Activated CD4-positive, alpha-beta memory T cell treated with anti-CD3 and anti-CD28 coated beads for 36 hours (primary cell): ENCODE results near the gene L3MBTL1. TPM values are rescaled to one million over a fixed set of nuclear protein-coding genes. Genes with fewer than 3 reads are reported as not detected.

Experiments
- CTCF ChIA-PET: fragments of 350-600 bp; sonication (Branson Sonifier 250); formaldehyde crosslinking; loops from one replicate; lab custom pipeline; 2021; ENCODE audit warnings: antibody characterized with exemption, inconsistent platforms; lab: Charles Lee
- POLR2A ChIA-PET: fragments of 350-600 bp; sonication (Branson Sonifier 250); formaldehyde crosslinking; loops from one replicate; lab custom pipeline; 2021; ENCODE audit warnings: antibody characterized with exemption; lab: Charles Lee
- DNase-seq: peaks from one replicate; pipeline ENCODE4 v3.0.0-alpha.2; 2020
- H3K27ac Mint-ChIP-seq: one replicate; pipeline ENCODE4 v1.8.0; 2021; ENCODE audit warnings: mixed read lengths
- H3K27me3 Mint-ChIP-seq: one replicate; pipeline ENCODE4 v1.8.0; 2021; ENCODE audit warnings: mixed read lengths
- H3K36me3 Mint-ChIP-seq: one replicate; pipeline ENCODE4 v1.8.0; 2021; ENCODE audit warnings: mixed read lengths
- H3K4me1 Mint-ChIP-seq: one replicate; pipeline ENCODE4 v1.8.0; 2021; ENCODE audit warnings: low read depth, mixed read lengths
- H3K4me3 Mint-ChIP-seq: one replicate; pipeline ENCODE4 v1.8.0; 2021; ENCODE audit warnings: mild to moderate bottlenecking, mixed read lengths
- H3K9me3 Mint-ChIP-seq: one replicate; pipeline ENCODE4 v1.8.0; 2021; ENCODE audit warnings: mixed read lengths
- intact Hi-C: fragments of 100-400 bp; cut with micrococcal nuclease; formaldehyde crosslinking; loops from one replicate; pipeline ENCODE4 v1.15.1; 2023
- total RNA-seq, 2 experiments: library from RNA; stranded (reverse); gene quantifications; one replicate each; pipeline ENCODE4 v1.2.3, GENCODE V29; 2021

L3MBTL1 gene
- total RNA-seq, 2 experiments from 2014 or later, result 6.5 to 7.7 TPM

DNA sequence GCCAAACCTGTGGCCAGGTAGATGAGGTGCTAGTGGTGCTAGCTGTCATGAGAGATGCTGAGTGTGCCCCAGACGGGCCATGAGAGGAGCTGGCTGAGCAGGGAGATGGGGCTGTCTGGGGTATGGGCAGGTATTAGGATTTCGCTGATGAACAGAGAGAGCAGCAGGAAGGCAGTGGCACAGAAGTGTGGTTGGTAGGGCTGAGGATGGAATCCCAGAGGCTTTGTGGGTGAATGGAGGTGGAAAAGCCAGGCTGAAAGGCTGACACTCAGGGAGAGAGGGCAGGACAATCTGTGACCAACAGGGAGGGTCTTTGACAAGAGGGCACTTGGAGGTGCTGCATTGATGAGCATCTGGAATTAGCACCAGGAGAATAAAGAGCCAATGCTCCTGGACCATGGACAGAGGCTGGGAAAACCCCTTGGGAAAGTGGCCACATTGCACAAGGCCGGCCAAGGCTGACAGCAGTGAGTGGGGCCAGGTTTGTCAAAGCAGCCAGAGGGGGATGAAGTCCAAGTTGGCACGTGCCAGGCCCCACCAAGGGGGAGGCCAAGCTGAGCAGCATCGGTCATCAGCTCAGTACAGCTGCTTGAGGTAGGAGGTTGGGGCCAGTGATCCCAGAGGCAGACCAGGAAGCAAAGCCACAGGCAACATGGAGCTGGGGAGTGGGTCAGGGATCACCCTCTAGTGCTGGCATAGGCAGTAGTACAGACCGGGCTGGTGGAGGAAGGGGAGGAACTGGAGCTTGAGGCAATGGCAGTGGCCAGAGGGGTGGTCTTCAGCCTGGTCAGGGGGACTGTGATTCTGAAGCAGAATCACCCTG, 31.6 kb downstream of the L3MBTL1 start:
- CTCF ChIA-PET, result interaction anchor here (0.7 to 9.7 kb wide), 30 partner anchors 10 to 784 kb away, joined by 3 to 86 read pairs (median 4); partner anchors contain the start of genes IFT52 and SGK2
- Mint-ChIP-seq H3K4me1 (no peaks in the 10 kb centered on the region), H3K27ac (no peak overlapping the region), H3K9me3 (no peaks in the 10 kb centered on the region), H3K36me3 (no peaks in the 10 kb centered on the region), H3K27me3 (no peaks in the 10 kb centered on the region), H3K4me3 (no peak overlapping the region)
- POLR2A ChIA-PET, result no interaction called here
- intact Hi-C loops, result loop anchor here (2.0 to 5.0 kb wide), 2 partner anchors 153 to 542 kb away; no protein-coding TSS in a partner anchor
- no peak for DNase-seq

DNA sequence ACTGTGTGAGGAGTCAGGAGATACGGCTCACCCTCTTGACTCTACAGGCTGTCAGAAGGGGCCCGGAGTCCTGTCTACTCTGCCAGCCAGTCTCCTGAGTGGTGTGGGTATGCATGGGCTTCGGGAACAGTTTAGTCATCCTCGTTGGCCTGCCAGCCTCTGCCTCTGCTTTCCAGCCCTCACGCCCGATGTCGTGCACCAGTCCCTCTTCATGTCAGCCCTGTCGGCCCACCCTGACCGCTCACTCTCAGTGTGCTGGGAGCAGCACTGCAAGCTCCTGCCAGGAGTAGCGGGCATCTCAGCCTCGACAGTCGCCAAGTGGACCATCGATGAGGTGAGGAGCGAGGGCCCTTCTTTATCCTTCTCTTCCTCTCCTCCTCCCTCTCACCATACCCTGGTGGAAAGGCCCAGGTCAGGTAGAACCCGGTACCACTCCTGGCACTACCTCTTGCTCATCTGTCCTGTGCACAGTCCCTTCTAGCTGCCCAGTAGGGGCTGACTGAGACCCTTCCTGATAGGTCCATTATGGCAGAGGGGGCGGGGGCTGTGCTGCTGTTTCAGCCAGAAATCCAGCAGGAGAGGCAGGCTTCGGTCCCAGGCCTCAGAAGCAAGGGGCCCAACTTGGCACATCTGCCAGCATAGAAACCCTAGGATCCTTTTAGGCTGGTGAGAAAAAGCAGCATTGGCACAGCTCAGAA, 32.6 kb downstream of the L3MBTL1 start:
- H3K9me3 Mint-ChIP-seq, result no peaks in the 10 kb centered on the region
- no peaks in the 10 kb centered on the region for H3K36me3 Mint-ChIP-seq
- CTCF ChIA-PET, result interaction anchor here (0.8 to 9.7 kb wide), 4 partner anchors 12 to 540 kb away, joined by 3 to 86 read pairs (median 6); no protein-coding TSS in a partner anchor
- DNase-seq, result no peak
- no peak overlapping the region for H3K27ac Mint-ChIP-seq
- no peak overlapping the region for H3K4me3 Mint-ChIP-seq
- POLR2A ChIA-PET, result no interaction called here
- H3K4me1 Mint-ChIP-seq, result no peaks in the 10 kb centered on the region
- intact Hi-C loops, result loop anchor here (2.0 to 5.0 kb wide), 2 partner anchors 152 to 541 kb away; no protein-coding TSS in a partner anchor
- no peaks in the 10 kb centered on the region for H3K27me3 Mint-ChIP-seq

DNA sequence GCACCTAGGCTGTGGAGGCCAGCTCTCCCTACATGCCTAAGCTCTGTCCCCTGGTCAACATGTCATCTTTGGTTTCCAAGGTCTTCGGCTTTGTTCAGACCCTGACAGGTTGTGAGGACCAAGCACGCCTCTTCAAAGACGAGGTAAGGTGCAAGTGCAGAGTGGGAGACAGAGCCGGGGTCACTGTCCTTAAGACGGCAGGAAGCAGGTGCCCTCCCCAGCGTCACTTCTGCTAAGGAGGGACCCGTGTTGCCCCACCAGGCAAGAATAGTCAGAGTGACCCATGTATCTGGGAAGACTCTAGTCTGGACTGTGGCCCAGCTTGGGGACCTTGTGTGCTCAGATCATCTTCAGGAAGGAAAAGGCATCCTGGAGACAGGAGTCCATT, 33.2 kb downstream of the L3MBTL1 start:
- CTCF ChIA-PET, result interaction anchor here (0.9 to 9.7 kb wide), 2 partner anchors 13 to 152 kb away, joined by 3 to 86 read pairs; no protein-coding TSS in a partner anchor
- Mint-ChIP-seq H3K36me3 (no peaks in the 10 kb centered on the region), H3K27me3 (no peaks in the 10 kb centered on the region), H3K9me3 (no peaks in the 10 kb centered on the region), H3K4me3 (no peak overlapping the region), H3K4me1 (no peaks in the 10 kb centered on the region), H3K27ac (no peak overlapping the region)
- intact Hi-C loops, result no loop called here
- DNase-seq, result no peak
- POLR2A ChIA-PET, result no interaction called here

DNA sequence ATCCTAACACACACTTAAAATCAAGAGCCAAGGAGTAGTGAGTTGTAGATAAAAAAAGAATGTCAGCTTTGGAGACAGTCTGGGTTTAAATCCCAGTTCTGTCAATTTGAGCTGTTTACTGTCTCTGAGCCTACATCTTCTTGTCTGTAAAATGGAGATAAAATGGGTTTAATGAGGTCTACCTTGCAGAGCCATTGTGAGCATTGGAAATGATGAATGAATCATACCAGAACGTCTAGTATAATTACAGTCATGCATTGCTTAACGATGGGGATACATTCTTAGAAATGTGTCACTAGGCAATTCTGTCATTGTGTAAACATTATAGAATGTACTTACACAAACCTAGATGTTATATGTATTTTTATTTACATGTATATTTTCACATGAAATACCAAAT, 33.7 kb downstream of the L3MBTL1 start:
- H3K4me1 Mint-ChIP-seq, result no peaks in the 10 kb centered on the region
- no peaks in the 10 kb centered on the region for H3K27me3 Mint-ChIP-seq
- intact Hi-C loops, result no loop called here
- H3K4me3 Mint-ChIP-seq, result no peak overlapping the region
- H3K9me3 Mint-ChIP-seq, result no peaks in the 10 kb centered on the region
- no peak for DNase-seq
- POLR2A ChIA-PET, result no interaction called here
- no peaks in the 10 kb centered on the region for H3K36me3 Mint-ChIP-seq
- no peak overlapping the region for H3K27ac Mint-ChIP-seq
- CTCF ChIA-PET, result interaction anchor here (0.9 to 9.7 kb wide), 2 partner anchors 13 to 151 kb away, joined by 3 to 86 read pairs; no protein-coding TSS in a partner anchor

DNA sequence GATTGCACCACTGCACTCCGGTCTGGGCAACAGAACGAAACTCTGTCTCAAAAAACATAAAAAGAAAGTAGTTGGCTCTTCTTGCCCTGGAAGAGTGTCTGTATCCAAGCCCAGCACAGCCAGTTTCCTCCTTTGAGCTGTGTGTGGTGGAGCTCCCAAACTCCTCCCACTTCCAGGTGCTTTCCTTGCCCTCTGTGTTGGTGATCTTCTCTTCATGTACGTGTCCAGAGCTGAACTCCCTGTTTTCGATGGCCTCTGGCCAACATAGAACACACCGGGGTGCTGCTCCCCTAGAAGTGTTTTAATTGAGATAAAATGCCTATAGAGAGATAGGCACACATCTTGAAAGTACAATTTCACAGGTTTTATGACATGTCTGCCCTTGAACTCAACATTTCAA, 34.7 kb downstream of the L3MBTL1 start:
- Mint-ChIP-seq H3K9me3 (no peaks in the 10 kb centered on the region), H3K27me3 (no peaks in the 10 kb centered on the region), H3K36me3 (no peaks in the 10 kb centered on the region), H3K27ac (no peak overlapping the region), H3K4me3 (no peak overlapping the region), H3K4me1 (no peaks in the 10 kb centered on the region)
- POLR2A ChIA-PET, result no interaction called here
- intact Hi-C loops, result no loop called here
- no peak for DNase-seq
- CTCF ChIA-PET, result interaction anchor here (9.7 kb wide), 1 partner anchor 150 kb away, joined by 86 read pairs; no protein-coding TSS in a partner anchor

DNA sequence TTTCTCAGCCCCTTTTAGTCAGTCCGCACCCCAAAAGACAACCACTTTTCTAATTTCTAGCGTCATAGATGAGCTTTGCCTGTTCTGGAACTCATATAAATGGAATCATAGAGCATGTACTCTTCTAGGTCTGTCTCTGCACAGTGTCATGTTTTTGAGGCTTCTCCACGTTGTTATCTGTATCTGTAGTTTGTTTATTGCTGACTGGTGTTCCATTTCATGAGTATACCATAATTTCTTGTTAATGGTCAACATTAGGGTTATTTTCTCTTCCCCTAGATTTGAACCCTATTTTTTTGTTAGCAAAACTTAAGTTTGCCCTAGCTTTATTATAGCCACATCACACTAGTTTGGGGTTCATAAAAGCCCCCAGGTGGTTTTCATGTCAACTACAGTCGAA, 35.2 kb downstream of the L3MBTL1 start:
- no peaks in the 10 kb centered on the region for H3K4me1 Mint-ChIP-seq
- no peaks in the 10 kb centered on the region for H3K27me3 Mint-ChIP-seq
- intact Hi-C loops, result no loop called here
- POLR2A ChIA-PET, result no interaction called here
- H3K36me3 Mint-ChIP-seq, result peaks cover 4% of the 10 kb centered on the region
- no peak for DNase-seq
- no peak overlapping the region for H3K27ac Mint-ChIP-seq
- peaks cover 3% of the 10 kb centered on the region for H3K9me3 Mint-ChIP-seq
- H3K4me3 Mint-ChIP-seq, result no peak overlapping the region
- CTCF ChIA-PET, result interaction anchor here (9.7 kb wide), 1 partner anchor 150 kb away, joined by 86 read pairs; no protein-coding TSS in a partner anchor

DNA sequence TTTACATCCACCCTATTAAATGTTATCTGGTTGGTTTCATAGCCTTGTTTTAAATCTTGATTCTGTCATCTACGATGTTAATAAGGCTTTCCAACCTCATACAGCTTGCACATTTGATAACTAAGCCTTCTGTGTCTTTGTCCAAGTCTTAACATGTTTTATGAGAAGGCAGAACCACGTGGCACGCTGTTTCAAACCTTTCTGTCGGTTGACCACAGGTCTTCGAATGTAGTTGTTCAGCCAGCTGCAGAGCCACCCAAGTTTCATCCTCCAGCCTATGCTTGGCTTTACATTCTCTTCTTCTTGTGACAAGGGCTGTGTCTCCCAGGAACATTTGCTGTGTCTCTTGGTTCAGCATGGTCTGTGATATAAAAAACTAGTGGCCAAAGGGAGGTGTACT, 35.6 kb downstream of the L3MBTL1 start:
- no peaks in the 10 kb centered on the region for H3K4me1 Mint-ChIP-seq
- ChIA-PET POLR2A (no interaction called here), CTCF (interaction anchor here (9.7 kb wide), 1 partner anchor 149 kb away, joined by 86 read pairs; no protein-coding TSS in a partner anchor)
- no peak overlapping the region for H3K27ac Mint-ChIP-seq
- H3K9me3 Mint-ChIP-seq, result peaks cover 3% of the 10 kb centered on the region
- no peak for DNase-seq
- H3K4me3 Mint-ChIP-seq, result no peak overlapping the region
- peaks cover 6% of the 10 kb centered on the region for H3K36me3 Mint-ChIP-seq
- intact Hi-C loops, result no loop called here
- H3K27me3 Mint-ChIP-seq, result no peaks in the 10 kb centered on the region

DNA sequence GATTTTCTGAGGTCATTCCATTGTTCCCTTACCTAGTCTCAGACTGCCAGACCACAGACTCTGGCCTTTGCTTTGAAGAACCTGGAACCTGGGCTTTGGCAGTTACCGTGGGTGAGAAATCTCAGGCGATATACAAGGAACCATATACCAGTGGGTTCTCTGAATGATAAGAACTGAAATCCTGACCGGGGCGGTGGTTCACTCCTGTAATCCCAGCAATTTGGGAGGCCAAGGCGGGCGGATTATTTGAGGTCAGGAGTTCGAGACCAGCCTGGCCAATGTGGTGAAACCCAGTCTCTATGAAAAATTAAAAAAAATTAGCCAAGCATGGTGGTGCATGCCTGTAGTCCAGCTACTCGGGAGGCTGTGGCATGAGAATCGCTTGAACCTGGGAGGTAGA, 37.0 kb downstream of the L3MBTL1 start:
- Mint-ChIP-seq H3K27me3 (no peaks in the 10 kb centered on the region), H3K9me3 (peaks cover 3% of the 10 kb centered on the region), H3K36me3 (peaks cover 6% of the 10 kb centered on the region), H3K4me3 (no peak overlapping the region), H3K27ac (no peak overlapping the region), H3K4me1 (no peaks in the 10 kb centered on the region)
- ChIA-PET CTCF (no interaction called here), POLR2A (no interaction called here)
- intact Hi-C loops, result no loop called here
- no peak for DNase-seq

DNA sequence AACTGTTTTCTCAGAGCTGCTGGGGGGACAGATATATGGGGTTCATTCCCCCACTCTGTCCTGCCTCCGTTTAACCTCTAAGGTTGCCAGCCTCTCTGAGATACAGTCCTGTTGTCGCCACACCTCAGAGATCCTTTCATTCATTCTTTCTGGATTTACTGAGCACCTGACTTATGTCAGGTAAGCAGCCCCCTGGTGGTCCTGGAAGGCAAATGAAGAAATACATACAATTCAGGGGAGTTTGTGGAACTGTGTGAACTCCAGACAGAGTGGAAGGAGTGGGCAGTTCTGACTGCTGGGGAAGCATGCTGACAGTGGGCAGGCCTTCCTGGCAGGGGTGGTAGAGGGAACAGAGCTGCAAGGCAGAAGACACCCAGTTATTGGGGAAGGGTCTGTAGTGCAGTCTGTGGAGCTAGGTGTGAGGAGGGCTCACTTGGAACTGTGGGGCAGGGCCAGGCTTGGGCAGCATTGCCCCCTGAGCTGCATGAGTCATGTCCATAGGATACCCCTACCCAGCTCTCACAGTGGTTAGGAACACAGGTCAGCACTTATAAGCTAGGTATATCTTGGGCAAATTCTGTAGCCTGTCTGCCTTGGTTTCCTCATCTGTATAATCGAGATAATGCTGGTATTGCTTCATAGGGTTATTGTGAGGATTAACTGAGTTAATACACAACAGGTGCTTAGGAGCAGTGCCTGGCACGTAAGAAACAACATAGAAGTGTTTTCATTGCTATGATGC, 38.5 kb downstream of the L3MBTL1 start:
- no peak for DNase-seq
- POLR2A ChIA-PET, result no interaction called here
- CTCF ChIA-PET, result interaction anchor here (1.0 kb wide), 1 partner anchor 146 kb away, joined by 3 read pairs; no protein-coding TSS in a partner anchor

DNA sequence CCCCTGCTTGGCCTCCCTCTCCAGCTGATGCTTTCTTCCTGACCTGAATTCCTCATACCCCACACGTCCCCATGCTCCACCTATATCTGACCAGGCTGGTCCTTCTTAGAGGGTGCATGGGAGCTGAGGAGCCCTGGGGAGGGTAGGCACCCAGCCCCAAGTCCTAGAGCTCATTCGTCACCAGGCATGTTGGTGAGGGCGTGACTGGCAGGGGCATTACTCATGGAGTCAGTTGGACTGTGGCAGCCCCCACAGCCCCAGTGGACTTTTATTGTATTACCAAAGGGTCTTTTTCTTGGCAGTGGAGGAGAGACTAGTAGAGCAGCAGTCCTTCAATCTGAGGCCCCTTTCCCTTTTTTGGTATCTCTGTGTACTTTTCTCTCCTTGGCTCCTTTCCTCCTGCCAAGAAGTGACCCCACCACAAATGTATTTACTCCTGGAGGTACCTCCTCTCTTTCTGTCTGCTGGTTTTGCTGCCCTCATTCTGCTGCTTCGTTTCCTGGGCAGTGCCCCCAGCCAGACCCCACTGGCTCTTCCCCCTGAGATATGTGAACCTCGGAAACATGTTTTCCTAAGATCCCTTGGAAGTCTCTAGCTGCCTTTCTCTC, 40.9 kb downstream of the L3MBTL1 start:
- Mint-ChIP-seq H3K4me1 (no peaks in the 10 kb centered on the region), H3K4me3 (no peak overlapping the region), H3K9me3 (peaks cover 3% of the 10 kb centered on the region), H3K27me3 (no peaks in the 10 kb centered on the region), H3K36me3 (peaks cover 6% of the 10 kb centered on the region), H3K27ac (no peak overlapping the region)
- ChIA-PET CTCF (no interaction called here), POLR2A (no interaction called here)
- DNase-seq, result no peak
- intact Hi-C loops, result no loop called here

More for the DNA sequence above, 38.5 kb downstream of the L3MBTL1 start:
- Mint-ChIP-seq H3K9me3 (peaks cover 3% of the 10 kb centered on the region), H3K27me3 (no peaks in the 10 kb centered on the region), H3K27ac (no peak overlapping the region), H3K4me1 (no peaks in the 10 kb centered on the region), H3K36me3 (peaks cover 6% of the 10 kb centered on the region), H3K4me3 (no peak overlapping the region)
- intact Hi-C loops, result no loop called here

DNA sequence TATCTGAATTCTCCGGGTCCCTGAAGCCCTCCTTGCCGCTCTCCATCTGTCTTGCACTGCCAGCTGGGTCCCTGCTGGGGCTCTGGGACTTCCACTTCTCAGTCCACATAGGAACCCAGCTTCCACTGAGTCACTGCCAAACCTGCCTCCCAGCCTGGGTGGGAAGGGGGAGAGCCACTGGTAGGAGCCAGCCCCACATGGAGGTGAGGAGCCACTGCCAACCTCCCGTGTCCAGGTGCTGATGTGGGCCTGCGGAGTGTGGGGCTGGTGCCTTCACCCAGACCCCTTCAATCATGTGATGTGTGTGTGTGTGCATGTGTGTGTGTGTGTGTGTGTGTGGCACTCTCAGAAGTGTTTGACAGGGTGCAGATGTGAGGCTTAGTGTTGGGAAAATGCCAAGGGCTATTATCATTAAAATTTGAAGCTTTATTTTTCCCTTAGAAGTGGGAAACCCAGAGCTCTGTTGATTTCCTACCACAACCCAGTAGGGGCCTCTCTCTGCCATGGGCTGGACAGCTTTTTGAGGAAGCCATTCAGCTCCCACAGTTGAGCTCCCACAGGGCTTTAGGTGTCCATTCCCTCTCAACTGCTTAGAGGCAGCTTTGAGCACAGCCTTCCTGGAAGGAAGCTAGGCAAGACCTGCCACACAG, 42.0 kb downstream of the L3MBTL1 start:
- H3K4me3 Mint-ChIP-seq, result no peak overlapping the region
- POLR2A ChIA-PET, result no interaction called here
- CTCF ChIA-PET, result interaction anchor here (0.9 to 1.2 kb wide), 2 partner anchors 11 to 142 kb away, joined by 3 to 8 read pairs; no protein-coding TSS in a partner anchor
- H3K4me1 Mint-ChIP-seq, result no peaks in the 10 kb centered on the region
- no peak for DNase-seq
- intact Hi-C loops, result no loop called here
- no peak overlapping the region for H3K27ac Mint-ChIP-seq
- peaks cover 6% of the 10 kb centered on the region for H3K36me3 Mint-ChIP-seq
- H3K27me3 Mint-ChIP-seq, result no peaks in the 10 kb centered on the region
- peaks cover 3% of the 10 kb centered on the region for H3K9me3 Mint-ChIP-seq
